HEK293 (cell line): Measurements from ENCODE around the gene GLCE.

Experiments
- CTCF ChIA-PET: fragments of 350-600 bp; formaldehyde crosslinking; extraction: SDS; loops from one replicate; lab custom pipeline; 2021; ENCODE audit warnings: antibody characterized with exemption; lab: Yijun Ruan, JAX
- POLR2A ChIA-PET: fragments of 300-600 bp; formaldehyde crosslinking; extraction: SDS; loops from one replicate; lab custom pipeline; 2020; ENCODE audit warnings: antibody characterized with exemption, inconsistent platforms; lab: Yijun Ruan, JAX
- H3K27ac ChIP-seq: fragments of 200-500 bp; sonication (Bioruptor generic); 2 replicates; pipeline ENCODE4 v1.5.1; 2014; ENCODE audit warnings: low read depth, low read length, control low read depth, inconsistent platforms; ENCODE audit errors: extremely low read depth
- H3K36me3 ChIP-seq, 2 experiments: fragments of 200-500 bp in 1 of 2; sonication (Bioruptor generic) in 1 of 2; 1 replicate in 1 of 2; 2 replicates in 1 of 2; pipeline ENCODE4 v1.5.1; 2014 to 2017; ENCODE audit warnings: inconsistent platforms in 2 of 2, low read length in 2 of 2; ENCODE audit not compliant: control insufficient read depth in 2 of 2, insufficient read depth in 1 of 2
- H3K4me1 ChIP-seq: fragments of 200-500 bp; sonication (Bioruptor generic); 2 replicates; pipeline ENCODE4 v1.5.1; 2014; ENCODE audit warnings: mild to moderate bottlenecking, low read length, inconsistent platforms; ENCODE audit not compliant: control insufficient read depth, insufficient read depth
- H3K4me3 ChIP-seq: 2 replicates; pipeline ENCODE4 v1.5.1; 2011; ENCODE audit warnings: low read depth, mild to moderate bottlenecking, control low read depth, low read length, moderate library complexity
- H3K9me3 ChIP-seq: fragments of 200-500 bp; sonication (Bioruptor generic); 2 replicates; pipeline ENCODE4 v1.5.1; 2014; ENCODE audit warnings: low read depth, low read length, inconsistent platforms; ENCODE audit not compliant: control insufficient read depth, insufficient read depth
- FEZF1 ChIP-seq: fragments of 450-650 bp; formaldehyde crosslinking; IDR thresholded peaks from 2 replicates; pipeline ENCODE4 v1.5.1; 2016; ENCODE audit warnings: missing biosample characterization, missing genetic modification characterization
- GLIS1 ChIP-seq: fragments of 450-650 bp; formaldehyde crosslinking; IDR thresholded peaks from 2 replicates; pipeline ENCODE4 v1.5.1; 2016; ENCODE audit warnings: missing biosample characterization, missing genetic modification characterization
- GLIS2 ChIP-seq: fragments of 450-650 bp; formaldehyde crosslinking; IDR thresholded peaks from 2 replicates; pipeline ENCODE4 v1.5.1; 2016; ENCODE audit warnings: missing biosample characterization, missing genetic modification characterization
- KLF17 ChIP-seq: fragments of 450-650 bp; formaldehyde crosslinking; IDR thresholded peaks from 2 replicates; pipeline ENCODE4 v1.5.1; 2016; ENCODE audit warnings: missing biosample characterization, missing genetic modification characterization
- KLF9 ChIP-seq: fragments of 450-650 bp; formaldehyde crosslinking; IDR thresholded peaks from 2 replicates; pipeline ENCODE4 v1.5.1; 2016; ENCODE audit warnings: missing biosample characterization, missing genetic modification characterization, low read depth
- SCRT2 ChIP-seq: fragments of 450-650 bp; formaldehyde crosslinking; IDR thresholded peaks from 2 replicates; pipeline ENCODE4 v1.5.1; 2016; ENCODE audit warnings: missing biosample characterization, missing genetic modification characterization
- ZBTB1 ChIP-seq: fragments of 450-650 bp; formaldehyde crosslinking; IDR thresholded peaks from 2 replicates; pipeline ENCODE4 v1.5.1; 2016; ENCODE audit warnings: missing biosample characterization, missing genetic modification characterization
- ZFP3 ChIP-seq: fragments of 450-650 bp; formaldehyde crosslinking; IDR thresholded peaks from 2 replicates; pipeline ENCODE4 v1.5.1; 2016; ENCODE audit warnings: low read depth, missing biosample characterization, missing genetic modification characterization
- ZIC2 ChIP-seq: fragments of 450-650 bp; formaldehyde crosslinking; IDR thresholded peaks from 2 replicates; pipeline ENCODE4 v1.5.1; 2016; ENCODE audit warnings: missing biosample characterization, missing genetic modification characterization
- ZNF133 ChIP-seq: fragments of 450-650 bp; formaldehyde crosslinking; IDR thresholded peaks from 2 replicates; pipeline ENCODE4 v1.5.1; 2016; ENCODE audit warnings: missing biosample characterization, missing genetic modification characterization
- ZNF138 ChIP-seq: fragments of 450-650 bp; formaldehyde crosslinking; IDR thresholded peaks from 2 replicates; pipeline ENCODE4 v1.5.1; 2016; ENCODE audit warnings: missing biosample characterization, missing genetic modification characterization, borderline replicate concordance
- ZNF16 ChIP-seq: fragments of 450-650 bp; formaldehyde crosslinking; IDR thresholded peaks from 2 replicates; pipeline ENCODE4 v1.5.1; 2016; ENCODE audit warnings: low read depth, missing biosample characterization, missing genetic modification characterization
- ZNF174 ChIP-seq: fragments of 450-650 bp; formaldehyde crosslinking; IDR thresholded peaks from 2 replicates; pipeline ENCODE4 v1.5.0; 2017; ENCODE audit warnings: missing biosample characterization, mild to moderate bottlenecking, missing genetic modification characterization
- ZNF24 ChIP-seq: fragments of 450-650 bp; formaldehyde crosslinking; IDR thresholded peaks from 2 replicates; pipeline ENCODE4 v1.5.1; 2016; ENCODE audit warnings: missing biosample characterization, missing genetic modification characterization
- ZNF248 ChIP-seq: fragments of 450-650 bp; formaldehyde crosslinking; IDR thresholded peaks from 2 replicates; pipeline ENCODE4 v1.5.1; 2017; ENCODE audit warnings: missing biosample characterization, missing genetic modification characterization
- ZNF280C ChIP-seq: fragments of 450-650 bp; formaldehyde crosslinking; IDR thresholded peaks from 2 replicates; pipeline ENCODE4 v1.5.1; 2016; ENCODE audit warnings: missing biosample characterization, missing genetic modification characterization
- ZNF335 ChIP-seq: fragments of 450-650 bp; formaldehyde crosslinking; conservative IDR thresholded peaks from 2 replicates; pipeline ENCODE4 v1.5.1; 2016; ENCODE audit warnings: missing biosample characterization, missing genetic modification characterization
- ZNF433 ChIP-seq: fragments of 450-650 bp; formaldehyde crosslinking; IDR thresholded peaks from 2 replicates; pipeline ENCODE4 v1.5.1; 2016; ENCODE audit warnings: missing biosample characterization, missing genetic modification characterization, low read depth
- ZNF664 ChIP-seq: fragments of 450-650 bp; formaldehyde crosslinking; IDR thresholded peaks from 2 replicates; pipeline ENCODE4 v1.5.1; 2016; ENCODE audit warnings: missing biosample characterization, missing genetic modification characterization
- ZNF677 ChIP-seq: fragments of 450-650 bp; IDR thresholded peaks from 2 replicates; pipeline ENCODE4 v1.5.0; 2018; ENCODE audit warnings: missing biosample characterization, mild to moderate bottlenecking, missing genetic modification characterization, moderate library complexity
- ZNF837 ChIP-seq: fragments of 450-650 bp; formaldehyde crosslinking; IDR thresholded peaks from 2 replicates; pipeline ENCODE4 v1.5.1; 2016; ENCODE audit warnings: missing biosample characterization, missing genetic modification characterization
- ZXDB ChIP-seq: fragments of 450-650 bp; formaldehyde crosslinking; IDR thresholded peaks from 2 replicates; pipeline ENCODE4 v1.5.1; 2016; ENCODE audit warnings: missing biosample characterization, missing genetic modification characterization
- TF ChIP-seq, protein P1 (sequence below): fragments of 450-650 bp; formaldehyde crosslinking; IDR thresholded peaks from 2 replicates; pipeline ENCODE4 v1.5.1; 2017; ENCODE audit warnings: missing biosample characterization, mild to moderate bottlenecking, missing genetic modification characterization, moderate library complexity
- TF ChIP-seq, protein P2 (sequence below): fragments of 450-650 bp; formaldehyde crosslinking; IDR thresholded peaks from 2 replicates; pipeline ENCODE4 v1.5.1; 2017; ENCODE audit warnings: missing biosample characterization, missing genetic modification characterization
- TF ChIP-seq, protein P3 (sequence below): fragments of 450-650 bp; formaldehyde crosslinking; IDR thresholded peaks from 2 replicates; pipeline ENCODE4 v1.5.1; 2017; ENCODE audit warnings: missing biosample characterization, missing genetic modification characterization
- TF ChIP-seq, protein P4 (sequence below): fragments of 450-650 bp; formaldehyde crosslinking; IDR thresholded peaks from 2 replicates; pipeline ENCODE4 v1.5.1; 2017; ENCODE audit warnings: missing biosample characterization, missing genetic modification characterization

The GLCE gene

DNA sequence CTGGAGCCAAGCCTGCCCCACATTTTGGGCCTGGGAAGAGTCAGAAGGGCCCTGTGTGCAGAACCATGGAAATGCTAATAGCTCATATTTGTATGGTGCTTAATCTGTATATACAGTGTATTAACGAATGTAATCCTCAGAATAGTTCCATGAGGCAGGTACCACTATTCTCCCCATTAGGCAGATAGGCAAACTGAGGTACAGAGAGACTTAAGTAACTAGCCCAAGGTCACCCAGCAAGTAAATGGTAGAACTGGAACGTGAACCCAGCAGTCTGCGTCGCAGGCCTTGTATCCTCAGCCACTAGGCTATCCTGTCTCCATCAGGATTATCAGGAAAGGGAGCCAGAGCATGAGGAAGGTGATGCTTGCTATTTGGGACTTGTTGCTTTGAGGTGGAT lies 28.0 kb upstream of the GLCE start:
- no peaks in the 10 kb centered on the region for H3K9me3 ChIP-seq
- 0 out of 2 replicates have a peak, but pooled peaks cover 3% of the 10 kb centered on the region for H3K4me1 ChIP-seq
- no peak overlapping the region for H3K4me3 ChIP-seq
- ChIA-PET POLR2A (no interaction called here), CTCF (interaction anchor here (0.7 to 1.0 kb wide), 2 partner anchors 8 to 73 kb away, joined by 3 to 4 read pairs; no protein-coding TSS in a partner anchor)
- H3K27ac ChIP-seq = no peak overlapping the region
- no peaks in the 10 kb centered on the region for H3K36me3 ChIP-seq
- TF ChIP-seq ZXDB (tag by site-specific recombination) (no peak), ZNF280C (tag by site-specific recombination) (no peak), ZNF138 (tag by site-specific recombination) (no peak), ZNF16 (no peak), ZNF174 (no peak), ZNF24 (tag by site-specific recombination) (no peak), ZNF677 (tag by site-specific recombination) (no peak), ZNF248 (tag by site-specific recombination) (no peak), ZNF837 (tag by site-specific recombination) (no peak), ZNF433 (tag by site-specific recombination) (no peak), GLIS1 (tag by site-specific recombination) (no peak), KLF9 (no peak), ZNF133 (tag by site-specific recombination) (no peak), SCRT2 (tag by site-specific recombination) (no peak), GLIS2 (tag by site-specific recombination) (no peak)
- TF ChIP-seq, protein P1, sequence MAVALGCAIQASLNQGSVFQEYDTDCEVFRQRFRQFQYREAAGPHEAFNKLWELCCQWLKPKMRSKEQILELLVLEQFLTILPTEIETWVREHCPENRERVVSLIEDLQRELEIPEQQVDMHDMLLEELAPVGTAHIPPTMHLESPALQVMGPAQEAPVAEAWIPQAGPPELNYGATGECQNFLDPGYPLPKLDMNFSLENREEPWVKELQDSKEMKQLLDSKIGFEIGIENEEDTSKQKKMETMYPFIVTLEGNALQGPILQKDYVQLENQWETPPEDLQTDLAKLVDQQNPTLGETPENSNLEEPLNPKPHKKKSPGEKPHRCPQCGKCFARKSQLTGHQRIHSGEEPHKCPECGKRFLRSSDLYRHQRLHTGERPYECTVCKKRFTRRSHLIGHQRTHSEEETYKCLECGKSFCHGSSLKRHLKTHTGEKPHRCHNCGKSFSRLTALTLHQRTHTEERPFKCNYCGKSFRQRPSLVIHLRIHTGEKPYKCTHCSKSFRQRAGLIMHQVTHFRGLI (tag by site-specific recombination) = no peak
- TF ChIP-seq, protein P2, sequence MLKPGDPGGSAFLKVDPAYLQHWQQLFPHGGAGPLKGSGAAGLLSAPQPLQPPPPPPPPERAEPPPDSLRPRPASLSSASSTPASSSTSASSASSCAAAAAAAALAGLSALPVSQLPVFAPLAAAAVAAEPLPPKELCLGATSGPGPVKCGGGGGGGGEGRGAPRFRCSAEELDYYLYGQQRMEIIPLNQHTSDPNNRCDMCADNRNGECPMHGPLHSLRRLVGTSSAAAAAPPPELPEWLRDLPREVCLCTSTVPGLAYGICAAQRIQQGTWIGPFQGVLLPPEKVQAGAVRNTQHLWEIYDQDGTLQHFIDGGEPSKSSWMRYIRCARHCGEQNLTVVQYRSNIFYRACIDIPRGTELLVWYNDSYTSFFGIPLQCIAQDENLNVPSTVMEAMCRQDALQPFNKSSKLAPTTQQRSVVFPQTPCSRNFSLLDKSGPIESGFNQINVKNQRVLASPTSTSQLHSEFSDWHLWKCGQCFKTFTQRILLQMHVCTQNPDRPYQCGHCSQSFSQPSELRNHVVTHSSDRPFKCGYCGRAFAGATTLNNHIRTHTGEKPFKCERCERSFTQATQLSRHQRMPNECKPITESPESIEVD (tag by site-specific recombination) = no peak
- TF ChIP-seq, protein P3, sequence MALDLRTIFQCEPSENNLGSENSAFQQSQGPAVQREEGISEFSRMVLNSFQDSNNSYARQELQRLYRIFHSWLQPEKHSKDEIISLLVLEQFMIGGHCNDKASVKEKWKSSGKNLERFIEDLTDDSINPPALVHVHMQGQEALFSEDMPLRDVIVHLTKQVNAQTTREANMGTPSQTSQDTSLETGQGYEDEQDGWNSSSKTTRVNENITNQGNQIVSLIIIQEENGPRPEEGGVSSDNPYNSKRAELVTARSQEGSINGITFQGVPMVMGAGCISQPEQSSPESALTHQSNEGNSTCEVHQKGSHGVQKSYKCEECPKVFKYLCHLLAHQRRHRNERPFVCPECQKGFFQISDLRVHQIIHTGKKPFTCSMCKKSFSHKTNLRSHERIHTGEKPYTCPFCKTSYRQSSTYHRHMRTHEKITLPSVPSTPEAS = no peak

GRCh38 chr15:69132977-69133861 lies 27.2 kb upstream of the GLCE start:
- H3K27ac ChIP-seq = no peak overlapping the region
- H3K4me1 ChIP-seq = 0 out of 2 replicates have a peak, but pooled peaks cover 3% of the 10 kb centered on the region
- no peaks in the 10 kb centered on the region for H3K36me3 ChIP-seq
- ChIA-PET CTCF (interaction anchor here (0.6 to 1.0 kb wide), 4 partner anchors 8 to 1229 kb away, joined by 3 to 4 read pairs (median 3); no protein-coding TSS in a partner anchor), POLR2A (interaction anchor here (0.8 kb wide), 1 partner anchor 27 kb away, joined by 3 read pairs; the partner anchor contains the start of gene GLCE)
- H3K9me3 ChIP-seq = no peaks in the 10 kb centered on the region
- no peak overlapping the region for H3K4me3 ChIP-seq
- TF ChIP-seq ZNF664 (tag by site-specific recombination) (peak; percentile 96), FEZF1 (tag by site-specific recombination) (peak; percentile 77), ZFP3 (tag by site-specific recombination) (0 out of 2 replicates have a peak, but pooled peaks have one; percentile 26), ZNF335 (tag by site-specific recombination) (peak; percentile 35; the same call in 1 of the 2 replicates), KLF17 (tag by site-specific recombination) (no peak), ZBTB1 (tag by site-specific recombination) (no peak), ZIC2 (tag by site-specific recombination) (0 out of 2 replicates have a peak, but pooled peaks have one; percentile 24)
- TF ChIP-seq, protein P4, sequence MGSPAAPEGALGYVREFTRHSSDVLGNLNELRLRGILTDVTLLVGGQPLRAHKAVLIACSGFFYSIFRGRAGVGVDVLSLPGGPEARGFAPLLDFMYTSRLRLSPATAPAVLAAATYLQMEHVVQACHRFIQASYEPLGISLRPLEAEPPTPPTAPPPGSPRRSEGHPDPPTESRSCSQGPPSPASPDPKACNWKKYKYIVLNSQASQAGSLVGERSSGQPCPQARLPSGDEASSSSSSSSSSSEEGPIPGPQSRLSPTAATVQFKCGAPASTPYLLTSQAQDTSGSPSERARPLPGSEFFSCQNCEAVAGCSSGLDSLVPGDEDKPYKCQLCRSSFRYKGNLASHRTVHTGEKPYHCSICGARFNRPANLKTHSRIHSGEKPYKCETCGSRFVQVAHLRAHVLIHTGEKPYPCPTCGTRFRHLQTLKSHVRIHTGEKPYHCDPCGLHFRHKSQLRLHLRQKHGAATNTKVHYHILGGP (tag by site-specific recombination) = no peak
